GM18873 (cell line): Measurements from ENCODE around the gene HOMER2.

ENCODE experiments used
- ATAC-seq: cut with Tn5 transposase; IDR thresholded peaks from one replicate; pipeline ENCODE4 v1.9.1; 2021; ENCODE audit warnings: mild to moderate bottlenecking, moderate library complexity, moderate number of reproducible peaks; ENCODE audit not compliant: unreplicated experiment, low FRiP score

HOMER2 gene

GRCh38 chr15:82934100-82934880 lies 18.2 kb downstream of the HOMER2 start:
- ATAC-seq: no peak

DNA sequence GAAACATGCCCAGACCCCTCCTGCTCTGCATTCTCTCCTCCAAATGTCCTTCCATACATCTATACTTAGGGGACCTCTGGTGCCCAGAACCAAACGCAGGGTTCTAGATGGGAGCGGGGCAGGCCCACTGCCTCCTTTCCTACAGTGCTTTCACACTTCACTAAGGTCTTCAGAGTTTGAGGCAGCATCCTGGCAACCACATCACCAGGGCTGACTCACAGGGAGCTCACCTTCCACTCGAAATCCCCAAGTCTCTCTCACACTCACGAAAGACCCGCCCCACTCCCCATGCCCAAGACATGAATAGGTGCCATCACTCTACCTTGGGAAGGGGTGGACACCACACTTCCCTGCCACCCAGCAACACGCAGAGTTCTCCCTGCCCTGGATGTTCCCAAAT lies 18.9 kb downstream of the HOMER2 start:
- no peak for ATAC-seq

DNA sequence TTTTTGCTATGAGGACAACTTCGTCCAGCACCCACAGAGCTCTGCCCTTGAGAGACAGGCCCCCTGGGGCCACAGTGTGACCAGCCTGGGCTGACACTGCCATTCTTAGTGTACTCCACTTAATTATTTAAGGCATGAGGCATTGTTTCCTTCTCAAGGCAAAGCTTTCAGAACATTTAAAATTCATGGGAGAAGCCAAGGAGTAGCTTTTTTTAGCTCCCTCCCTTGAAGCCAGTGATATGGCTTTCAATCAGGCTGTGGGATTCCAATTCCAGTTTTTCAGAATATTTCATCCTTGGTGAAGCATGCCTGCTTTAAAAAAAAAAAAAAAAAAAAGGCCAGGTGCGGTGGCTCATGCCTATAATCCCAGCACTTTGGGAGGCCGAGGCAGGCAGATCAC lies 21.3 kb downstream of the HOMER2 start:
- ATAC-seq: no peak

GRCh38 chr15:82930461-82930860 lies 22.1 kb downstream of the HOMER2 start:
- ATAC-seq: no peak

DNA sequence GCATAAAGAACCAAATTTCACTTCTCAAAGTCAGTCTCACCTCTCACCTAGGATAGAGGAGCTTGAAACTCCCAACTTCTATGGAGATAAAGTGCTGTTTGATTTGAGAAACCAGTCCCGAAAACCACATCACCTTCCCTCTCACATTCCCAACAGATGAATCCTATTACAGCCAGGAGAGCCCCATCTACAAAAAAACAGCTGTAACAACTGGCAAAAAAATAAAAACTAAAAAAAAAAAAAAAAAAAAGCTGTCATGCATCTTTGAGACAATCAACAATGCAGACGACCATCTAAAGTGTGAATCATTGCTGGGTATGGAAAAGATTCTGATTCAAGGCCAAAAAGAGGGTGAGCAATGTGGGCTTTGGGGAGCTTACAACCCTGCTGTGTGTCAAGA lies 23.8 kb downstream of the HOMER2 start:
- no peak for ATAC-seq

- no peak for ATAC-seq
Measured at GRCh38 chr15:82923744-82924143, 28.8 kb downstream of the HOMER2 start.

GRCh38 chr15:82922737-82923136 lies 29.8 kb downstream of the HOMER2 start:
- ATAC-seq: no peak

DNA sequence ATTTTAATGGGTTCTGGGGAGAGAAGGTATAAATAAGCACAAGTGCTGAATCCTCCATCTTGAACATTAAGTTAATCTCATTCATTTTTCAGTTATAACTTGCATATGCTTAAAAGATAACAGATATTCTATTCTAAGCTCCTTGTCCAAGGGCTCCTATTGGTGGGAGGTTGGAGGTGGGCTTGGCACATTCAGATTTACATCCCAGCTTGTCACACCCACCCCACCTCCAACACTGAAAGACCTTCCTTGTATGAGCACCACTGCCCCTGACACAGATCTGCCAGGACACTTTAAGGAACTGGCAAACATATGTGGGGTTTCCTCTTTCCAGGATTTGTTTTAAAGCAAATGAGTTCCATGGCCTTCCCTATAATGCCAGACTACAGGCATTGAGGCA lies 30.6 kb downstream of the HOMER2 start:
- ATAC-seq: no peak

- no peak for ATAC-seq
Measured at GRCh38 chr15:82921242-82921641, 31.3 kb downstream of the HOMER2 start.

GRCh38 chr15:82919231-82919886 lies 33.2 kb downstream of the HOMER2 start:
- no peak for ATAC-seq

- ATAC-seq: no peak
Measured at GRCh38 chr15:82918607-82919230, 33.8 kb downstream of the HOMER2 start.

GRCh38 chr15:82918162-82918561 lies 34.4 kb downstream of the HOMER2 start:
- no peak for ATAC-seq

- ATAC-seq: no peak
Measured at GRCh38 chr15:82917249-82917648, 35.3 kb downstream of the HOMER2 start.

DNA sequence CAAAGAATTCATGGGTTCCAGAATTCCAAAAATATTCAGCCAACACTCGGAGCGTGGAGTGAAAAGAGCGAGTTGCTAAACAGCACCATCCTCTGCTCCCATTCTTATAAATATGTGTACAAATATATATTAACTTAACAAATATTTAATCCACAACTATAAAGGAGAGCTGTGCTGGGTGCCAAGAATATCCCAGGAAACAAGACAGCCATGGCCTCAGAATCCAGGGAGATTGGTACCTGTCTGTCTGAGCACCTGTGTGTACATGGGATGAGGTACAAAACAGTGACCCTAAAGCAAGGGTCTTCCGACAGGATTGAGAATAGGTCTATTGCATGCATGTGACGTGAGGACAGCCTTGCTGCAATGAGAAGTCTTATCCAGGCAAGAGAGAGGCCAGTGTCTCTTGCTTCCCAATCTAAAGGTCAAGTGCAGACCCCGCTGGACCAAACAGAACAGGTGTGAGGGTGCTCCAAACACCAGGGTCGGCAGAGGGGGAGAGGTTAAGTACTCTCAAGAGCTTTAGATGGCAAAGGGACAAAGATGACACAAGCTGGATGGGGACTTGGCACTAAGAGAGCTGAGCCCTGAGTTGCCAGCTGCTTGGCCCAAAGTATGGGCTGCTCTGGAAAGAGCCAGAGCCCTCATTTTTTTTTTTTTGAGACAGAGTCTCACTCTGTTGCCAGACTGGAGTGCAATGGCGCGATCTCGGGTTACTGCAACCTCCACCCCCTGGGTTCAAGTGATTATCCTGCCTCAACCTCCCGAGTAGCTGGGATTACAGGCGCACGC lies 36.2 kb downstream of the HOMER2 start:
- ATAC-seq: no peak

DNA sequence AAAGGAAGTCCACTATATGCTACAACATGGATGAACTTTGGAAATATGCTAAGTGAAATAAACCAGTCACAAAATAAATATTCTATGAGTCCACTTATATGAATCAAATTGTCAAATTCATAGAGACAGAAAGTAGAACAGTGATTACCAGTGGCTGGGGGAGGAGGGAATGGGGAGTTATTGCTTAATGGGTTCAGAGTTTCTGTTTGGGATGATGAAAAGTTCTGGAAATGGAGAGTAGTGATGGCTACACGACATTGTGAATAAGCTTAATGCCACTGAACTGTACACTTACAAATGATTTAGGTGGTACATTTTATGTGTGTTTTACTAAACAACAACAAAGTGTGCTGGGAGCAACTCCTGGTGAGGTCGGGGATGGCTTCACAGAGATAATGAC lies 38.1 kb downstream of the HOMER2 start:
- ATAC-seq: no peak

- no peak for ATAC-seq
Measured at GRCh38 chr15:82911458-82911857, 41.1 kb downstream of the HOMER2 start.

DNA sequence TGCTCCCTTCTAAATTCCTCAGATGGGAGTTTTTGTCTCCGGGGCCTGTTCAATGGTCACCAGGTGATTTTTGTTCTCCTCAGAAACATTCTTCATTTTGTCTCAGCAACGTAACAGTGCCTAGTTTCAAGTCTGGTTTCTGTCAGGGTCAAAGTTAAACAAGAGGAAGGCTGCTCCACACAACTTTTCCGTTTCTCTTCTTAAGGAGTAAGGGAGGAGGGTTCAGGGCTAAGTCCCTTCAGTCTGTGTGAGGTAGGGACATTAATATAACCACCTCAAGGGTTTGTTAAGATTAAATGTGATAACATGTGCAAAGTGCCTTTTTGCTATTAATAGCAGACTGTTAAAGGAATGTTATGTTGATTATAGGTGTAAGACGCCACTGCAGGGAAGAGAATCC lies 41.8 kb downstream of the HOMER2 start:
- ATAC-seq: no peak

DNA sequence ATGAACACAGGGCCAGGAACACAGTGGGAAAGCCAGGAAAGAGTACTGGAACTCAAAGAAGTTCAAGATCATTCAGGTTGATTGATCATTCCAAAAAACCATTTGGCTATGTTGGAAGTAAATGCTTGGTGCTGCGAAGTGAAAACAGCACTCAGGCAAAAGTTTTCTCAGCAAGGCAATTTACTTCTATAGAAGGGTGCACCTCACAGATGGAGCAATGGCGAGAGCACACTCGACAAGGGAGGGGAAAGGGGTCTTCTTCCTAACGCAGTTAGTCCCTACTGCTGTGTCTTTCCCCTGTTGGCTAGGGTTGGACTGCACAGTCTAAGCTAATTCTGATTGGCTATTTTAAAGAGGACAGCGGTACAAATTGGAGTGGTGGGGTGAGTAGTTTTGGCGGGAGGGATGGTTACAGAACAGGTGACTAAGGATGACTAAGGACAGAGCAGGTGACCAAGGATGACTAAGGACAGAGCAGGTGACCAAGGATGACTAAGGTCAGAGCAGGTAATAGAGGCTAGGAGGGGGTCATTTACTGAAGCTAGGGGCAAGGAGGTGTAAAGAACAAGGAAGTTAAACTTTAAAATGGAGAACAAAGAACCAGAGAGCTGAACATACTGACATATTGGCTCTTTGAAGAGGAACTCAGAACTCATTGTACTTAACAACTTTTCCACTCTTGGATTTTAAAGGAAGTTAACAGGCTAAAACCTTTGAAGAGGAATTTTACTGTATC lies 43.3 kb downstream of the HOMER2 start:
- no peak for ATAC-seq

DNA sequence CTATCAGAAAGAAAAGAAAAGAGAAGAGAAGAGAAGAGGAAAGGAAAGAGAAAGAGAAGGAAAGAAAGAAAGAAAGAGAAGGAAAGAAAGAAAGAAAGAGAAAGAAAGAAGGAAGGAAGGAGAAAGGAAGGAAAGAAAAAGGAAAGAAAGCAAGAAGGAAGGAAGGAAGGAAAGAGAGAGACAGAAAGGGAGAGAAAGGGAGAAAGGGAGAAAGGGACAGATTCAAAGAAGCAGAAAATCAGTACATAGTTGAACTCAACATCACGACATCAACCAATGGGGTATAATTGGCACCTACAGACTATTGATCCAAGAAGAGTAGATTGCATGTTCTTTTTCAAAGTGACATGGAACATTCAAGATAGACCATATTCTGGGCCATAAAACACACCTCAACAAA lies 45.2 kb downstream of the HOMER2 start:
- no peak for ATAC-seq

- no peak for ATAC-seq
Measured at GRCh38 chr15:82904574-82904973, 47.9 kb downstream of the HOMER2 start.
